ENCODE data around the gene JUND. TPM values are rescaled to one million over a fixed set of nuclear protein-coding genes. Genes with fewer than 3 reads are reported as not detected.

The JUND gene
- total RNA-seq, 1 donor from 2014 or later: 161 TPM

DNA sequence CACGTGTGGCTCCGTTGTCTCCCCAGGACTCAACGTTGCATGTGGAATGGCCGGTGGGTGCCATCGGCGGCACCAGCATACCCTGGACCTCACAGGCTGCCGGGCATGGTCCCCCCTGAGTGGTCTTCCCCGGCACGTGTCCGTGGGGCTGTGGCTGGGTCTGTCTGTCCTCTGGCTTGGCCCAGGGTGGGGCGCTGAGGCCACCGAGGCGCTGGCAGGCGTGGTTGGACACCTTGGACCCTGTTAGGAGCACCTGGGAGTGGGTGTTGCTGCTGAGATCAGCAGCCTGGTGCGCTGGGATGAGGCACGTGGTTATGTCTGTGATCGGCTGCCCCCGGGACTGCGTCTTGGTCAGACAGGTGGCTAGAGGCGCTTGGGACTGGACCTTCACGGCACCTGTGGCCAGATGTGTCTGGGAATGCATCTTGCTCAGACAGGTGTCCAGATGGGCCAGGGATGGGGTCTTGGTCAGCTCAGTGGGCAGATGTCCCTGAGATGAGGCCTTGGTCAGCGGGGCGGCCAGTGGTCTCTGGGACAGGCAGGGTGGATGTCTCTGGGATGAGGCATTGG is 16.4 kb downstream of the JUND start:
- H3K4me1 Mint-ChIP-seq (ENCODE audit: low read depth, unreplicated experiment): no peaks in the 10 kb centered on the region
- no peaks in the 10 kb centered on the region for H3K9me3 ChIP-seq (ENCODE audit: insufficient read depth, low read depth, low read length)
- DNase-seq (ENCODE audit: low read depth): no peak
- H3K79me2 ChIP-seq (ENCODE audit: insufficient read depth, low read length): no peaks in the 10 kb centered on the region
- no peaks in the 10 kb centered on the region for H3K27me3 ChIP-seq (ENCODE audit: insufficient read depth, low read length)
- no peak overlapping the region for H3K4me3 ChIP-seq (ENCODE audit: insufficient read depth, low read depth, low read length)
- H3K36me3 Mint-ChIP-seq (ENCODE audit: low read depth, unreplicated experiment): peaks cover 26% of the 10 kb centered on the region
- no peak overlapping the region for H3K9ac ChIP-seq (ENCODE audit: low read length)
- no peak for FAIRE-seq
- H3K36me3 ChIP-seq (ENCODE audit: insufficient read depth, low read length): no peaks in the 10 kb centered on the region
- H3K27ac Mint-ChIP-seq (ENCODE audit: unreplicated experiment): no peak overlapping the region
- H2AFZ ChIP-seq (ENCODE audit: low read depth, low read length): no peak overlapping the region
- peaks cover 4% of the 10 kb centered on the region for H3K4me1 ChIP-seq (ENCODE audit: insufficient read depth, low read length)
- no peak for TF ChIP-seq EZH2 (IDR thresholded peaks at IDR 0.05; ENCODE audit: insufficient read depth, low read length)
- peaks cover 15% of the 10 kb centered on the region for H4K20me1 ChIP-seq (ENCODE audit: insufficient read depth, low read length)
- H3K4me3 Mint-ChIP-seq (ENCODE audit: unreplicated experiment): no peak overlapping the region
- peaks cover 7% of the 10 kb centered on the region for H3K9me3 Mint-ChIP-seq (ENCODE audit: unreplicated experiment)
- no peak overlapping the region for H3K27ac ChIP-seq (ENCODE audit: low read depth, low read length)
- H3K27me3 Mint-ChIP-seq (ENCODE audit: low read depth, unreplicated experiment): no peaks in the 10 kb centered on the region
- no peak overlapping the region for H3K4me2 ChIP-seq (ENCODE audit: low read length)

- no peaks in the 10 kb centered on the region for H3K4me1 Mint-ChIP-seq (ENCODE audit: low read depth, unreplicated experiment)
- Histone ChIP-seq H3K27ac (ENCODE audit: low read depth, low read length) (no peak overlapping the region), H3K9me3 (ENCODE audit: insufficient read depth, low read depth, low read length) (no peaks in the 10 kb centered on the region), H3K79me2 (ENCODE audit: insufficient read depth, low read length) (no peaks in the 10 kb centered on the region), H3K36me3 (ENCODE audit: insufficient read depth, low read length) (no peaks in the 10 kb centered on the region), H2AFZ (ENCODE audit: low read depth, low read length) (no peak overlapping the region), H3K4me1 (ENCODE audit: insufficient read depth, low read length) (peaks cover 4% of the 10 kb centered on the region), H4K20me1 (ENCODE audit: insufficient read depth, low read length) (peaks cover 14% of the 10 kb centered on the region), H3K4me3 (ENCODE audit: insufficient read depth, low read depth, low read length) (no peak overlapping the region), H3K9ac (ENCODE audit: low read length) (no peak overlapping the region), H3K27me3 (ENCODE audit: insufficient read depth, low read length) (no peaks in the 10 kb centered on the region), H3K4me2 (ENCODE audit: low read length) (no peak overlapping the region)
- no peak overlapping the region for H3K27ac Mint-ChIP-seq (ENCODE audit: unreplicated experiment)
- no peak for TF ChIP-seq CTCF (IDR thresholded peaks at IDR 0.05; ENCODE audit: insufficient read depth, low read depth, low read length)
- no peak overlapping the region for H3K4me3 Mint-ChIP-seq (ENCODE audit: unreplicated experiment)
- H3K27me3 Mint-ChIP-seq (ENCODE audit: low read depth, unreplicated experiment): no peaks in the 10 kb centered on the region
- H3K9me3 Mint-ChIP-seq (ENCODE audit: unreplicated experiment): peaks cover 7% of the 10 kb centered on the region
- peaks cover 26% of the 10 kb centered on the region for H3K36me3 Mint-ChIP-seq (ENCODE audit: low read depth, unreplicated experiment)
- DNase-seq (ENCODE audit: low read depth): no peak
- no peak for FAIRE-seq
Observed at GRCh38 chr19:18264137-18264854, 17.1 kb downstream of the JUND start.

DNA sequence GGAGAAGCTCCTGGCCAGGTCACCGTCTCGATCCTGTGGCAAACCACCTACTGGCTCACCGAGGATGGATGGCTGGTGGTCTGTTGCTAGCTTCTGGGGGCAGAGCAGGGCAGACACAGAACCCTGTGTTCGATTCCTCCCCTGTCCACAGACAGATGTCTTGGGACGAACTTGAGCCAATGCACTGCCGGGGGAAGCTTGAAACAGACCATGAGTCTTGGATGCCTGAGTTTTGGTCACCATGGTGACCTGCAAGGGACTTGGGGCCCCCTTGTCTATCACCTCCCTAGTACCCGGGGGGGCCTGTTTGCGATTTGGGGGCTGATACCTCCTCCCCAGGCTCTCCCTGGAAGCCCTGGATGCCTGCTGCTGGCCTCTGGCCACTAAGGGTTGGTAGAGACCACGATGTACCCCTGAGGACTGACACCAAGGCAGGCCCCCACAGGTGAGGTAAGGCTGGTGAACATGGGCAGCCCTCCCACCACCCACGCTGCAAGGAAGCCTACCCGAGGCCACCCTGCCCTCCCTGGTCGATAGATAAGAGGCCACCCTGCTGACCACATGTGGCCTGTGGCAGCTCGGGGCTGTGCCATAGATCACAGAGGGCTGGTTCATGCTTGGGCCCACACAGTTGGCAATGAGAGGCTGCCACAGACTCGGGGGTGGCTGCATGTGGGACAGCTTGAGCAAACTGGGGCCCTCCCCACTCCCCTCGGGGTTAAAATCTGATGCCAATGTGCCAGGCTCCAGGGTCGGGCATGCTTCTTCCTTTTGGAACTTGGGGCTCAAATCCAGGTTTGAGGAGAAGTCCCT is 17.9 kb downstream of the JUND start:
- Histone ChIP-seq H3K4me3 (ENCODE audit: insufficient read depth, low read depth, low read length) (no peak overlapping the region), H2AFZ (ENCODE audit: low read depth, low read length) (no peak overlapping the region), H3K4me2 (ENCODE audit: low read length) (peak overlapping the region; percentile 38), H3K9ac (ENCODE audit: low read length) (no peak overlapping the region), H3K27me3 (ENCODE audit: insufficient read depth, low read length) (no peaks in the 10 kb centered on the region), H4K20me1 (ENCODE audit: insufficient read depth, low read length) (peaks cover 9% of the 10 kb centered on the region), H3K27ac (ENCODE audit: low read depth, low read length) (no peak overlapping the region), H3K79me2 (ENCODE audit: insufficient read depth, low read length) (no peaks in the 10 kb centered on the region), H3K9me3 (ENCODE audit: insufficient read depth, low read depth, low read length) (no peaks in the 10 kb centered on the region), H3K4me1 (ENCODE audit: insufficient read depth, low read length) (peaks cover 4% of the 10 kb centered on the region), H3K36me3 (ENCODE audit: insufficient read depth, low read length) (no peaks in the 10 kb centered on the region)
- peaks cover 7% of the 10 kb centered on the region for H3K9me3 Mint-ChIP-seq (ENCODE audit: unreplicated experiment)
- no peak overlapping the region for H3K27ac Mint-ChIP-seq (ENCODE audit: unreplicated experiment)
- peaks cover 3% of the 10 kb centered on the region for H3K27me3 Mint-ChIP-seq (ENCODE audit: low read depth, unreplicated experiment)
- H3K4me1 Mint-ChIP-seq (ENCODE audit: low read depth, unreplicated experiment): no peaks in the 10 kb centered on the region
- FAIRE-seq: no peak
- H3K4me3 Mint-ChIP-seq (ENCODE audit: unreplicated experiment): no peak overlapping the region
- TF ChIP-seq EZH2 (IDR thresholded peaks at IDR 0.05; ENCODE audit: insufficient read depth, low read length) (no peak), CTCF (IDR thresholded peaks at IDR 0.05; ENCODE audit: insufficient read depth, low read depth, low read length) (no peak)
- DNase-seq (ENCODE audit: low read depth): no peak
- peaks cover 24% of the 10 kb centered on the region for H3K36me3 Mint-ChIP-seq (ENCODE audit: low read depth, unreplicated experiment)

Data from astrocyte (in vitro differentiated cells and primary cell).